Measurements from ENCODE around the gene SCN5A. TPM values are rescaled to one million over a fixed set of nuclear protein-coding genes. Genes with fewer than 3 reads are reported as not detected.

SCN5A gene
- total RNA-seq, 1 experiment from 2014 or later: 4.7 TPM

DNA sequence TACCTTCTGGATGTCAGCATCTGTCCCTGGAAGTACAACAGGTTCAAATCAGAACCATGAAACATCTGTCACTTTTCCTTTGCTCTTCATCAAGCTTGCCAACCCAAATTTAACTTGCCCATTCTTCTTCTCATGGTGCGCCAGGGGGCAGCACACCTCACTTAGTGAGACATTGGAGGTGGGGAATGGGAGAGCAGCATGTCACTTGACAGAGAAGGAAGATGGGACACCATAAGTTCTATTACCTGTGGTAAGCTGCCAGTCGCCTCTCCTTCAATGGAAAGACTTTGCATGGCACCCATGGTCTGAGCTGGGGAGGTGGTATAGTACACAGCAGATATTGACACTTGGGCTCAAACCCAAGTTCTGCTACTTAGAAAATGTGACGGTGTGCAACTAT, 2.9 kb downstream of the SCN5A start:
- Histone ChIP-seq H3K79me2 (ENCODE audit: low read depth) (no peaks in the 10 kb centered on the region), H4K20me1 (ENCODE audit: insufficient read depth) (no peaks in the 10 kb centered on the region), H3K9me3 (ENCODE audit: insufficient read depth, low read depth) (no peaks in the 10 kb centered on the region), H3F3A (ENCODE audit: insufficient read depth, low read depth) (no peaks in the 10 kb centered on the region), H3K4me3 (no peak overlapping the region), H3K4me2 (no peak overlapping the region), H3K9me2 (ENCODE audit: insufficient read depth) (no peaks in the 10 kb centered on the region), H3K27ac (no peak overlapping the region), H2AFZ (no peak overlapping the region), H3K27me3 (ENCODE audit: insufficient read depth, low read depth) (peaks cover 39% of the 10 kb centered on the region), H3K36me3 (ENCODE audit: low read depth) (no peaks in the 10 kb centered on the region), H3K4me1 (replicated peaks; ENCODE audit: insufficient read depth) (no peaks in the 10 kb centered on the region)
- no peak for TF ChIP-seq EZH2 (IDR thresholded peaks at IDR 0.05; ENCODE audit: low read depth)
- TF ChIP-seq, protein P1, sequence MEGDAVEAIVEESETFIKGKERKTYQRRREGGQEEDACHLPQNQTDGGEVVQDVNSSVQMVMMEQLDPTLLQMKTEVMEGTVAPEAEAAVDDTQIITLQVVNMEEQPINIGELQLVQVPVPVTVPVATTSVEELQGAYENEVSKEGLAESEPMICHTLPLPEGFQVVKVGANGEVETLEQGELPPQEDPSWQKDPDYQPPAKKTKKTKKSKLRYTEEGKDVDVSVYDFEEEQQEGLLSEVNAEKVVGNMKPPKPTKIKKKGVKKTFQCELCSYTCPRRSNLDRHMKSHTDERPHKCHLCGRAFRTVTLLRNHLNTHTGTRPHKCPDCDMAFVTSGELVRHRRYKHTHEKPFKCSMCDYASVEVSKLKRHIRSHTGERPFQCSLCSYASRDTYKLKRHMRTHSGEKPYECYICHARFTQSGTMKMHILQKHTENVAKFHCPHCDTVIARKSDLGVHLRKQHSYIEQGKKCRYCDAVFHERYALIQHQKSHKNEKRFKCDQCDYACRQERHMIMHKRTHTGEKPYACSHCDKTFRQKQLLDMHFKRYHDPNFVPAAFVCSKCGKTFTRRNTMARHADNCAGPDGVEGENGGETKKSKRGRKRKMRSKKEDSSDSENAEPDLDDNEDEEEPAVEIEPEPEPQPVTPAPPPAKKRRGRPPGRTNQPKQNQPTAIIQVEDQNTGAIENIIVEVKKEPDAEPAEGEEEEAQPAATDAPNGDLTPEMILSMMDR (conservative IDR thresholded peaks at IDR 0.05): peak; percentile 47
- intact Hi-C loops (cut with micrococcal nuclease; ENCODE audit: unreplicated experiment): no loop called here
- no TSS peak for BruUV-seq (replicated peaks)
- POLR2A ChIA-PET (ENCODE audit: unreplicated experiment): no interaction called here
- CTCF ChIA-PET: interaction anchor here (0.6 kb wide), 1 partner anchor 1700 kb away, joined by 3 read pairs; no protein-coding TSS in a partner anchor
- DNase-seq: no peak

DNA sequence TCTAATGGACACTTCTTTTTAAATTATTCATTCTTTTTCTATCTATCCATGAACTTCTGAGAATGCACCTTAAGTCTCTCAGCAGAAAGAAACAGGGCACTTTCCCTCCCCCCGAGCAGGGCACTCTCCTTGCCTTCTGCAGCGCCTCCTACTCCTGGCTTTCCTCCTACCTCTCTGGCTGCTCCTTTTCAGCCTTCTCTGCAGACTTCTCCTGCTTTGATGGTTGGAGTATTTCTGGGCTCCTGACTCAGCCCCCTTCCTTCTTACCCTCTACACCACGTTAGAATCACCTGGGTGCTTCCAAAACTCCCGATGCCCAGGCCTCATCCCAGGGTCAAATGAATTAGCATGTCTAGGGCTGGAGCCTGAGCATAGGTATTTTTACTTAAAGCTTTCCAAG, 3.4 kb downstream of the SCN5A start:
- ChIA-PET POLR2A (ENCODE audit: unreplicated experiment) (no interaction called here), CTCF (interaction anchor here (0.6 kb wide), 1 partner anchor 20 kb away, joined by 14 read pairs; no protein-coding TSS in a partner anchor)
- intact Hi-C loops (cut with micrococcal nuclease; ENCODE audit: unreplicated experiment): no loop called here
- no peak overlapping the region for H3K4me2 ChIP-seq
- no peak overlapping the region for H2AFZ ChIP-seq
- peaks cover 44% of the 10 kb centered on the region for H3K27me3 ChIP-seq (ENCODE audit: insufficient read depth, low read depth)
- no peaks in the 10 kb centered on the region for H3K9me3 ChIP-seq (ENCODE audit: insufficient read depth, low read depth)
- H3F3A ChIP-seq (ENCODE audit: insufficient read depth, low read depth): no peaks in the 10 kb centered on the region
- H3K36me3 ChIP-seq (ENCODE audit: low read depth): no peaks in the 10 kb centered on the region
- no peak for TF ChIP-seq EZH2 (IDR thresholded peaks at IDR 0.05; ENCODE audit: low read depth)
- TF ChIP-seq, protein P1 (conservative IDR thresholded peaks at IDR 0.05): no peak
- no peaks in the 10 kb centered on the region for H3K4me1 ChIP-seq (replicated peaks; ENCODE audit: insufficient read depth)
- H3K4me3 ChIP-seq: no peak overlapping the region
- H3K9me2 ChIP-seq (ENCODE audit: insufficient read depth): no peaks in the 10 kb centered on the region
- H3K79me2 ChIP-seq (ENCODE audit: low read depth): no peaks in the 10 kb centered on the region
- H4K20me1 ChIP-seq (ENCODE audit: insufficient read depth): no peaks in the 10 kb centered on the region
- no peak overlapping the region for H3K27ac ChIP-seq
- no peak for DNase-seq
- BruUV-seq (replicated peaks): no TSS peak

DNA sequence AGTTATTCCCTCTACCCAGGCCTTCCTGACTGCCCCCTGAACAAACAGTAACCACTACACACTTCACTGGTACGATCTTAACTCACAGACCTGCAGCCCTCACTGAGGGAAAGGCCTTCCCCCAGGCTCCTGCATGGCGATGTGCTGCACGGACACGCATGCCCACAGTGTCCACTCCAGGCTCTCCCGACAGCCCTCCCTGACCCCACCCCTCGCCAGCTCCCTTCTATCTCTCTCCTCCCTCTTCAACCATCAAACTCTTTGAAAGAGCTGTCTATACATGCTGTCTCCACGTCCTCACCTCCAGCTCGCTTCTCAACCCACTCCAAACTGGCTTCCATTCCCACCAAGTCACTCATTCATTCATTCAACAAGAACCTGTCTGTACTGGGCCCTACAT, 3.9 kb downstream of the SCN5A start:
- Histone ChIP-seq H3K4me1 (replicated peaks; ENCODE audit: insufficient read depth) (no peaks in the 10 kb centered on the region), H3K4me2 (no peak overlapping the region), H3K9me2 (ENCODE audit: insufficient read depth) (no peaks in the 10 kb centered on the region), H3K4me3 (no peak overlapping the region), H3F3A (ENCODE audit: insufficient read depth, low read depth) (no peaks in the 10 kb centered on the region), H3K27ac (no peak overlapping the region), H4K20me1 (ENCODE audit: insufficient read depth) (no peaks in the 10 kb centered on the region), H3K27me3 (ENCODE audit: insufficient read depth, low read depth) (peaks cover 48% of the 10 kb centered on the region), H3K9me3 (ENCODE audit: insufficient read depth, low read depth) (no peaks in the 10 kb centered on the region), H3K79me2 (ENCODE audit: low read depth) (no peaks in the 10 kb centered on the region), H2AFZ (no peak overlapping the region), H3K36me3 (ENCODE audit: low read depth) (no peaks in the 10 kb centered on the region)
- intact Hi-C loops (cut with micrococcal nuclease; ENCODE audit: unreplicated experiment): no loop called here
- no peak for DNase-seq
- TF ChIP-seq EZH2 (IDR thresholded peaks at IDR 0.05; ENCODE audit: low read depth): no peak
- TF ChIP-seq, protein P1 (conservative IDR thresholded peaks at IDR 0.05): no peak
- BruUV-seq (replicated peaks): no TSS peak
- ChIA-PET POLR2A (ENCODE audit: unreplicated experiment) (no interaction called here), CTCF (interaction anchor here (0.6 to 1.1 kb wide), 2 partner anchors 10 to 21 kb away, joined by 3 to 14 read pairs; no protein-coding TSS in a partner anchor)

Data from PC-9 (cell line).